Karpas-422 (cell line): ENCODE measurements around the gene OAT. TPM values are rescaled to one million over a fixed set of nuclear protein-coding genes. Genes with fewer than 3 reads are reported as not detected.

Experiments used
- DNase-seq: peaks from one replicate; pipeline ENCODE4 v3.0.0-alpha.2; 2015
- H2AFZ ChIP-seq: fragments of 200-600 bp; sonication (generic); 2 replicates; pipeline ENCODE4 v1.6.1; 2014; ENCODE audit warnings: antibody characterized with exemption, low read length, mixed read lengths
- H3K27ac ChIP-seq: fragments of 200-600 bp; sonication (generic); 2 replicates; pipeline ENCODE4 v1.5.1; 2014; ENCODE audit warnings: mild to moderate bottlenecking, low read length, moderate library complexity
- H3K27me3 ChIP-seq: fragments of 200-600 bp; sonication (generic); 2 replicates; pipeline ENCODE4 v1.6.1; 2014; ENCODE audit warnings: low read length, mixed read lengths
- H3K36me3 ChIP-seq: fragments of 200-600 bp; sonication (generic); 2 replicates; pipeline ENCODE4 v1.6.1; 2014; ENCODE audit warnings: low read length, mixed read lengths; ENCODE audit not compliant: insufficient read depth
- H3K4me1 ChIP-seq: fragments of 200-600 bp; sonication (generic); 2 replicates; pipeline ENCODE4 v1.6.1; 2014; ENCODE audit warnings: mild to moderate bottlenecking, low read length, mixed read lengths
- H3K4me2 ChIP-seq: fragments of 200-600 bp; sonication (generic); 2 replicates; pipeline ENCODE4 v1.6.1; 2014; ENCODE audit warnings: low read length, low read depth, mild to moderate bottlenecking; ENCODE audit not compliant: poor library complexity, severe bottlenecking
- H3K4me3 ChIP-seq: fragments of 200-600 bp; sonication (generic); 2 replicates; pipeline ENCODE4 v1.5.1; 2014; ENCODE audit warnings: mild to moderate bottlenecking, antibody characterized with exemption, low read length, mixed read lengths
- H3K79me2 ChIP-seq: fragments of 200-600 bp; sonication (generic); 2 replicates; pipeline ENCODE4 v1.6.1; 2014; ENCODE audit warnings: mild to moderate bottlenecking, low read length, mixed read lengths
- H3K9ac ChIP-seq: fragments of 200-600 bp; sonication (generic); 2 replicates; pipeline ENCODE4 v1.6.0; 2014; ENCODE audit warnings: low read length
- H3K9me2 ChIP-seq: fragments of 200-600 bp; sonication (generic), shearing (Covaris generic); replicated peaks from 2 replicates; pipeline ENCODE4 v1.6.0; 2014; ENCODE audit warnings: mild to moderate bottlenecking, low read length, moderate library complexity; ENCODE audit not compliant: insufficient read depth
- H3K9me3 ChIP-seq: fragments of 300-700, 200-600 bp; sonication (generic); 2 replicates; pipeline ENCODE4 v1.6.1; 2014; ENCODE audit warnings: low read length, mixed read lengths
- H4K20me1 ChIP-seq: fragments of 200-600 bp; sonication (generic); 2 replicates; pipeline ENCODE4 v1.6.1; 2014; ENCODE audit warnings: mild to moderate bottlenecking, antibody characterized with exemption, low read length, low read depth; ENCODE audit not compliant: insufficient read depth
- total RNA-seq: library from RNA; depleted of rRNA; stranded (reverse); fragments of >200 nt; shearing (Covaris generic); gene quantifications from 2 replicates; pipeline ENCODE4 v1.2.3, GENCODE V29; 2014; ENCODE audit warnings: low replicate concordance; rRNA removed

OAT gene
- 64.8 and 98.4 TPM in 2 replicates for total RNA-seq

GRCh38 chr10:124418726-124419501 lies at the start of gene OAT:
TSS of gene OAT (minus strand) at chr10:124418923. CDS start at chr10:124412171, 6,752 bp downstream.
- Histone ChIP-seq H3K9me2 (no peaks in the 10 kb centered on the region), H4K20me1 (no peaks in the 10 kb centered on the region), H2AFZ (no peak within 1 kb of the TSS), H3K9me3 (no peaks in the 10 kb centered on the region), H3K4me2 (peak within 1 kb of the TSS; percentile 67), H3K4me3 (peak within 1 kb of the TSS; percentile 75), H3K9ac (peak within 1 kb of the TSS; percentile 75), H3K79me2 (peaks cover 40% of the 10 kb centered on the region), H3K27ac (no peak within 1 kb of the TSS; the same call in 1 of the 2 replicates), H3K4me1 (peaks cover 31% of the 10 kb centered on the region), H3K36me3 (no peaks in the 10 kb centered on the region), H3K27me3 (no peaks in the 10 kb centered on the region)
- DNase-seq = peak; percentile 95

- H3K9me2 ChIP-seq = no peaks in the 10 kb centered on the region
- H4K20me1 ChIP-seq = no peaks in the 10 kb centered on the region; the same call in 1 of the 2 replicates
- no peak overlapping the region for H3K9ac ChIP-seq
- H3K27me3 ChIP-seq = no peaks in the 10 kb centered on the region
- peak; percentile 51 for DNase-seq
- no peaks in the 10 kb centered on the region for H3K9me3 ChIP-seq
- H3K4me1 ChIP-seq = peaks cover 43% of the 10 kb centered on the region
- peaks cover 47% of the 10 kb centered on the region for H3K79me2 ChIP-seq
- no peak overlapping the region for H3K4me3 ChIP-seq
- no peak overlapping the region for H3K4me2 ChIP-seq
- peak overlapping the region; percentile 87 for H3K27ac ChIP-seq
- H2AFZ ChIP-seq = no peak overlapping the region
- no peaks in the 10 kb centered on the region for H3K36me3 ChIP-seq
Measured at GRCh38 chr10:124467165-124467564, 48.4 kb upstream of the OAT start.

GRCh38 chr10:124465777-124466488 lies 47.2 kb upstream of the OAT start:
- peaks cover 48% of the 10 kb centered on the region for H3K79me2 ChIP-seq
- H3K27ac ChIP-seq = peak overlapping the region; percentile 87
- no peaks in the 10 kb centered on the region for H3K36me3 ChIP-seq
- no peaks in the 10 kb centered on the region for H3K9me2 ChIP-seq
- H3K27me3 ChIP-seq = no peaks in the 10 kb centered on the region
- H3K4me3 ChIP-seq = peak overlapping the region; percentile 46
- H3K4me1 ChIP-seq = peaks cover 49% of the 10 kb centered on the region
- no peaks in the 10 kb centered on the region for H3K9me3 ChIP-seq
- peak; percentile 84 for DNase-seq
- no peaks in the 10 kb centered on the region; the same call in 1 of the 2 replicates for H4K20me1 ChIP-seq
- H3K9ac ChIP-seq = peak overlapping the region; percentile 48
- peak overlapping the region; percentile 66 for H3K4me2 ChIP-seq
- no peak overlapping the region for H2AFZ ChIP-seq

- Histone ChIP-seq H2AFZ (no peak overlapping the region), H4K20me1 (no peaks in the 10 kb centered on the region; the same call in 1 of the 2 replicates), H3K79me2 (peaks cover 45% of the 10 kb centered on the region), H3K9ac (peak overlapping the region; percentile 48), H3K4me1 (peaks cover 49% of the 10 kb centered on the region), H3K27me3 (no peaks in the 10 kb centered on the region), H3K27ac (peak overlapping the region; percentile 87), H3K9me2 (no peaks in the 10 kb centered on the region), H3K4me2 (peak overlapping the region; percentile 66), H3K9me3 (no peaks in the 10 kb centered on the region), H3K4me3 (peak overlapping the region; percentile 46), H3K36me3 (no peaks in the 10 kb centered on the region)
- peak; percentile 84 for DNase-seq
Measured at GRCh38 chr10:124465003-124465776, 46.5 kb upstream of the OAT start.

GRCh38 chr10:124464028-124464965 lies 45.6 kb upstream of the OAT start:
- no peaks in the 10 kb centered on the region for H4K20me1 ChIP-seq
- H3K4me1 ChIP-seq = peaks cover 49% of the 10 kb centered on the region
- H3K79me2 ChIP-seq = peaks cover 45% of the 10 kb centered on the region
- no peak overlapping the region for H2AFZ ChIP-seq
- peak overlapping the region; percentile 46 for H3K4me3 ChIP-seq
- H3K27ac ChIP-seq = peak overlapping the region; percentile 87
- peak; percentile 67 for DNase-seq
- H3K36me3 ChIP-seq = no peaks in the 10 kb centered on the region
- H3K4me2 ChIP-seq = peak overlapping the region; percentile 66
- H3K9ac ChIP-seq = peak overlapping the region; percentile 48
- no peaks in the 10 kb centered on the region for H3K9me3 ChIP-seq
- H3K27me3 ChIP-seq = no peaks in the 10 kb centered on the region
- no peaks in the 10 kb centered on the region for H3K9me2 ChIP-seq

GRCh38 chr10:124462348-124462695 lies 43.6 kb upstream of the OAT start:
- Histone ChIP-seq H3K9me2 (no peaks in the 10 kb centered on the region), H3K79me2 (peaks cover 29% of the 10 kb centered on the region), H2AFZ (no peak overlapping the region), H3K27ac (no peak overlapping the region), H3K36me3 (no peaks in the 10 kb centered on the region), H3K4me1 (peaks cover 45% of the 10 kb centered on the region), H3K4me2 (peak overlapping the region; percentile 71), H4K20me1 (no peaks in the 10 kb centered on the region), H3K9ac (peak overlapping the region; percentile 78), H3K4me3 (peak overlapping the region; percentile 91), H3K27me3 (no peaks in the 10 kb centered on the region), H3K9me3 (no peaks in the 10 kb centered on the region)
- no peak for DNase-seq

GRCh38 chr10:124461642-124462347 lies 43.1 kb upstream of the OAT start, which contains the start of gene LHPP:
TSS of gene LHPP (plus strand) at chr10:124461823. CDS start at chr10:124461863, 40 bp downstream.
- peak within 1 kb of the TSS; percentile 91 for H3K4me3 ChIP-seq
- H3K9me2 ChIP-seq = no peaks in the 10 kb centered on the region
- peaks cover 40% of the 10 kb centered on the region for H3K4me1 ChIP-seq
- no peaks in the 10 kb centered on the region for H3K9me3 ChIP-seq
- H3K79me2 ChIP-seq = peaks cover 24% of the 10 kb centered on the region
- H3K27me3 ChIP-seq = no peaks in the 10 kb centered on the region
- H3K4me2 ChIP-seq = peak within 1 kb of the TSS; percentile 71
- no peaks in the 10 kb centered on the region for H3K36me3 ChIP-seq
- no peak within 1 kb of the TSS for H3K27ac ChIP-seq
- H4K20me1 ChIP-seq = no peaks in the 10 kb centered on the region
- peak within 1 kb of the TSS; percentile 78 for H3K9ac ChIP-seq
- DNase-seq = peak; percentile 97
- H2AFZ ChIP-seq = peak within 1 kb of the TSS; percentile 63; the same call in 1 of the 2 replicates
